Liver (tissue), 9 donors: ENCODE measurements around the gene ORAI2. TPM values are rescaled to one million over a fixed set of nuclear protein-coding genes. Genes with fewer than 3 reads are reported as not detected.
A peak's percentile ranks its signal among the peaks of the same experiment; 100 is the strongest.
"Not testable (repeated sequence)": the region's sequence is repeated elsewhere in the genome, so short reads cannot be mapped to it uniquely, and the experiment has no call there.

Experiments
- DNase-seq: peaks from one replicate; pipeline ENCODE4 v3.0.0-alpha.2; 2017; ENCODE audit warnings: low spot score
- H3K27ac ChIP-seq, 2 donors: one replicate each; pipeline ENCODE4 v1.7.0; 2013; ENCODE audit warnings: inconsistent platforms in 2 of 2, low read length in 2 of 2, control low read depth in 1 of 2, low read depth in 1 of 2, mild to moderate bottlenecking in 1 of 2
- H3K27me3 ChIP-seq, 4 donors: one replicate each; pipeline versions ENCODE4 v1.6.1 to v1.7.0; 2013; ENCODE audit warnings: low read length in 3 of 4, inconsistent platforms in 1 of 4, mild to moderate bottlenecking in 1 of 4, moderate library complexity in 1 of 4; ENCODE audit not compliant: control insufficient read depth in 4 of 4, insufficient read depth in 4 of 4
- H3K36me3 ChIP-seq, 4 donors: one replicate each; pipeline versions ENCODE4 v1.6.1 to v1.7.0; 2013; ENCODE audit warnings: low read length in 3 of 4, mild to moderate bottlenecking in 3 of 4, low read depth in 1 of 4, moderate library complexity in 1 of 4; ENCODE audit not compliant: control insufficient read depth in 4 of 4, insufficient read depth in 3 of 4
- H3K4me1 ChIP-seq, 4 donors: one replicate each; pipeline versions ENCODE4 v1.6.1 to v1.7.0; 2013; ENCODE audit warnings: low read length in 3 of 4, mild to moderate bottlenecking in 3 of 4, moderate library complexity in 1 of 4; ENCODE audit not compliant: control insufficient read depth in 4 of 4, insufficient read depth in 4 of 4
- H3K4me3 ChIP-seq, 3 donors: one replicate each; pipeline versions ENCODE4 v1.6.1 to v1.7.0; 2013; ENCODE audit warnings: low read length in 3 of 3, control low read depth in 1 of 3, low read depth in 1 of 3, mild to moderate bottlenecking in 1 of 3
- H3K9ac ChIP-seq, 2 donors: one replicate each; pipeline ENCODE4 v1.7.0; 2013; ENCODE audit warnings: low read length in 2 of 2, mild to moderate bottlenecking in 2 of 2, moderate library complexity in 2 of 2, control low read depth in 1 of 2, low read depth in 1 of 2
- H3K9me3 ChIP-seq, 4 donors: one replicate each; pipeline versions ENCODE4 v1.6.1 to v1.7.0; 2013; ENCODE audit warnings: low read length in 3 of 4; ENCODE audit not compliant: control insufficient read depth in 4 of 4
- WGBS: extraction: QIAGEN DNeasy Blood & Tissue Kit; methylation state at CpG from one replicate; pipeline ENCODE4 v1.1.7; 2013; 5-methylcytosine and 5-hydroxymethylcytosine counted together
- polyA plus RNA-seq, 2 donors: library from polyadenylated mRNA; stranded (reverse) in 1 of 2; unstranded in 1 of 2; fragments of 200-250 nt in 1 of 2; fragments of >200 nt in 1 of 2; fragmentation: Nextera tagmentation in 1 of 2; extraction: Ambion mirVana in 1 of 2; gene quantifications; one replicate each; pipeline versions ENCODE4 v1.2.1 to v1.2.3, GENCODE V29; 2013 to 2015
- total RNA-seq, 2 donors: library from RNA; depleted of rRNA; stranded (reverse); fragments of >200 nt; gene quantifications; one replicate each; pipeline ENCODE4 v1.2.3, GENCODE V29; 2014
- donor health status: healthy.
- donor health status: healthy.
- donor health status: healthy.
- donor health status: healthy.
- donor health status: healthy.

ORAI2 gene
- total and polyA plus RNA-seq, 4 donors = 1.3 to 10.3 (median 4.8) TPM

DNA sequence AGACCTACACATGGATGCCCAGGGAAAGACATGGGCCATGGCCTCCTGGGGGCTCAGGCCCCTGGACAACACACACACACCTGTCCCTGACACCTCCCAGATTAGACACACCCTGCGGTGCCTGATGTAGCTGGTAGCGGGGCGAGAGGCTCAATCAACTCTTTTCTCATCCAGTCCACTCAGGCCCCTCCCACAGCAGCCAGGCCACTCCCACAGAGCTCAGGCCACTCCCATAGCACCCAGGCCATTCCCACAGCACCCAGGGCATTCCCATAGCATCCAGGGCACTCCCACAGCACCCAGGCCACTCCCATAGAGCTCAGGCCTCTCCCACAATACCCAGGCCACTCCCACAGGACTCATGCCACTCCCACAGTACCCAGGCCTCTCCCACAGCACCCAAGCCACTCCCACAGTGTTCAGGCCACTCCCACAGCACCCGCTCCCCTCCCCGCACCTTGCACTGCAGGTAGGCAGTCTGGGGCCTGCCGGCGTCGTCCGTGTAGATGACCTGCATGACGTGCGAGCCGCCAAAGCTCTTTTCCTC, 57.2 kb downstream of the ORAI2 start:
- H3K27me3 ChIP-seq, H3K27ac ChIP-seq, H3K9ac ChIP-seq, H3K4me3 ChIP-seq, H3K9me3 ChIP-seq, H3K36me3 ChIP-seq, H3K4me1 ChIP-seq, DNase-seq: not testable (repeated sequence)
- 75% methylated on average over 3 of the region's 12 CpGs for WGBS

DNA sequence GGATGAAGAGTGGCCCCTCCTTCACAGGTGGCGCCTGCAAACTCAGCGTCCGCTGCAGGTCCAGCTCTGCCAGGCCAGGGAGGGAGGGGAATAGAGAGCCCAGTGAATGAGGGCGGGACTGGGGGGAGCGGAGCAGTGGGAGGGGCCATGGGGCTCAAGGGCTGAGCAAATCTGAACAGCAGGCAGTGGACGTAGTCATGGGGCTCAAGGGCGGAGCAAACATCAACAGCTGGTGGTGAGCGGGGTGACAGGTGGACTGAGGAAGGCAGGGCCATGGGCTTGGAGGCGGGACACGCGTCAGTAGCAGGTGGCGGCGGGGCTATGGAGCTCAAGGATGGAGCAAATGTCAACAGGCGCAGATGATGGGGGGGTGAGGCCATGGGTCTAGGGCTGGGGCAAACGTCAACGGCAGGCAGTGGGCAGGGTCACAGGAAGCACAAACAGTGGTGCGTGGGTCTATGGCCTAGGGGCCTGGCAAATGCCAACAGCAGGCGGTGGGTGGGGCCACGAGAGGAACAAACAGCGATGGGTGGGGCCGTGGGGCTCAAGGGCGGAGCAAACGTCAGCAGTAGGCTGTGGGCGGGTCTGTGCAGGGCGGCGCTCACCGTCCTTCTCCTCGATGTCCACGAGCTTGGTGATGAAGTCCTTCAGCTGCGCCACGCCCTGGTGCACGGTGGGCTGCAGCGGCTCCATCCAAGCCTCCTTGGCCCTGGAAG, 60.0 kb downstream of the ORAI2 start:
- H3K27me3 ChIP-seq, H3K27ac ChIP-seq, H3K36me3 ChIP-seq, H3K4me3 ChIP-seq, H3K9ac ChIP-seq, DNase-seq, H3K9me3 ChIP-seq, H3K4me1 ChIP-seq: not testable (repeated sequence)
- WGBS = 37% methylated on average over 11 of the region's 33 CpGs

DNA sequence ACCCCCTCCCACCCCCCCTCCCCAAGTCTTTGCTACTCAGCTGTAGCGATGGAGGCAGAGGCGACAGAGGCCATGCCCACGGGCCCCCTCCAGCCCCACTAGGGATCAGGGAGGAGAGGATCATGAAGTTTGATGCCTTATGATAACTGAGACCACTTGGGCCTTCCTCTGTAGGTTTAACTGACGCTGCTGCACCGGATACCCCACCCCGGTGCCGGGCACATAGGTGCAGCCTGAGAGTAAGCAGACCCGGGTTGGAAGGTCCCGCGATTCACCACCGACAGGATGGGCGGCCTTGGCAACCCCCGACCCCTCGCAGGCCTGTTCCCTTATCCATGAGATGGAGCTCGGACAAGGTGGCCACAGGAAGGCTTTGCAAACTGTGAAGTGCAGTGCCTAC, 60.7 kb downstream of the ORAI2 start:
- H3K9ac ChIP-seq, DNase-seq, H3K4me1 ChIP-seq, H3K36me3 ChIP-seq, H3K4me3 ChIP-seq, H3K27ac ChIP-seq, H3K9me3 ChIP-seq, H3K27me3 ChIP-seq: not testable (repeated sequence)
- 29% methylated on average over 8 of the region's 15 CpGs for WGBS

DNA sequence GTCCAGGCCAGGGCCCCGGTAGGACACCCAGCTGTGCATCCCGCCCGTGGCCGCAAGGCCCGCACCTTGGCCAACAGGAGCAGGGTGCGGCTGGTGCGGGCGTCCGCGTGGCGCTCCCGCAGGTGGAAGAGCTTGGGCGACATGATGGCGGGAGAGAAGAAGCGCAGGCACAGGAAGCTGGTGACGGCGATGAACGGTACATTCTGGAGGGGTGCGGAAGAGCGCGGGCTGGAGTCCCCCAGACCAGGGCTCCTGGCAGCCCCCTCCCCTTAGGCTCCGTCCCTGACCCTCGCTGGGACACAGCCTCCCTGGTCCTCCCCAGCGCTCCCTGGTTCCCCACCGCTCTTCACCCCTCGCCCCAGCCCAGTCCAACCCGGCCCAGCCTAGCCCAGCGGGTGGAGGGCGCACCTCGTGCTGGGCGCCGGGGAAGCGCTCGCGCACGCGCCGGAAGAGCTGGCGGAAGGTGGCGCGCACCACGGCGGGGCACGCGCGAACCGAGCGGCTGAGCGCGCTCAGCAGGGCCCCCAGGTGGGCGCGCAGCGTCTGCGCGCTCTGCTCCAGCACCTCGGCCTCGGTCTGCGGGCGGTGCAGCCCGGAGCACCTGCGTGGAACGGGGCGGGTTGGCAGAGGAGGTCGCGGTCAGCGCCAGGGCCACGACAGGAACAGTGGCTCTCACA, 61.2 kb downstream of the ORAI2 start:
- DNase-seq, H3K4me3 ChIP-seq, H3K27me3 ChIP-seq, H3K4me1 ChIP-seq, H3K36me3 ChIP-seq, H3K9ac ChIP-seq, H3K9me3 ChIP-seq, H3K27ac ChIP-seq: not testable (repeated sequence)
- WGBS = no CpG with 5 or more reads among the region's 67 CpGs

DNA sequence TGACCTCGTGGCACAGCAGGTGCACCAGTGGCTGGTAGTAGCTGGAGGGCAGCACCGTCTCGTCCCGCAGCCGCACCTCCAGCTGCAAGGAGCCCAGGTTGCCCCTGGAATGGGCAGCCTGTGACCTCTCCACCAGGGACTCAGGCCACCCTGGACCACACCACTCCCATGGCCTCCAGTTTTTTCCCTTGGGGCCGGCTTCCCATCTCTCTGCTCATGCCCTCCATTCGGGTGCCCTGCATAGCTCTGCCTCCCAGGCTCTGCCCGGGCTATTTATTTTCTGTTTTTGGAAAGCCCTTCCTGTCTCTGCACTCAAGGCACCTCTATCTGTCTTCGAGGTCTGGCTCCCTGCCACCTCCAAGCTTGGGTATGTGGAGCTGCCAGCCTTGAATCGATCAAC, 63.5 kb downstream of the ORAI2 start:
- H3K36me3 ChIP-seq, H3K9ac ChIP-seq, H3K27ac ChIP-seq, H3K4me1 ChIP-seq, H3K4me3 ChIP-seq, H3K9me3 ChIP-seq, H3K27me3 ChIP-seq: not testable (repeated sequence)
- peak; percentile 33 for DNase-seq
- WGBS = 87% methylated on average over 3 of the region's 10 CpGs

DNA sequence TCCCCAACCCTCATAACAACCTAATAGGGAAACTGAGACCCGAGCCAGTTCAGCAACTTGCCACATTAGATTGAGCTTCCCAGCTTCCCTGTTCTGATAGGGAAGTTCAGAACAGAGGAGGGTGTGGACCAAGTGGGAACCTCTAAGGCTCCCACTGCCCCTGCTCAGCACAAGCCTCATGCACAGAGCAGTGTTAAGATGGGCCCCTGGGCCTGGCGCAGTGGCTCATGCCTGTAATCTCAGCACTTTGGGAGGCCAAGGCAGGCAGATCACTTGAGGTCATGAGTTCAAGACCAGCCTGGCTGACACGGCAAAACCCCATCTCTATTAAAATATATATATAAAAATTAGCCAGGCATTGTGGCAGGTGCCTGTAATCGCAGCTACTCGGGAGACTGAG, 63.9 kb downstream of the ORAI2 start:
- not testable (repeated sequence) for H3K36me3 ChIP-seq, H3K27me3 ChIP-seq, H3K27ac ChIP-seq, DNase-seq, H3K9ac ChIP-seq, H3K4me3 ChIP-seq, H3K9me3 ChIP-seq, H3K4me1 ChIP-seq
- 63% methylated on average over 1 of the region's 5 CpGs for WGBS

DNA sequence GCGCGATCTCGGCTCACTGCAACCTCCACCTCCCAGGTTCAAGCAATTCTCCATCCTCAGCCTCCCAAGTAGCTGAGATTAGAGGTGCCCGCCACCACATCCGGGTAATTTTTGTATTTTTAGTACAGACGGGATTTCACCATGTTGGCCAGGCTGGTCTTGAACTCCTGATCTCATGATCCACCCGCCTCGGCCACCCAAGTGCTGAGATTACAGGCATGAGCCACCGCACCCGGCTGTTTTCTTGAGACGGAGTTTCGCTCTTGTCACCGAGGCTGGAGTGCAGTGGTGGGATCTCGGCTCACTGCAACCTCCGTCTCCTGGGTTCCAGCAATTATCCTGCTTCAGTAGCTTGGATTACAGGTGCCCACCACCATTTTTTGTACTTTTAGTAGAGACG, 64.9 kb downstream of the ORAI2 start:
- WGBS = 94% methylated on average over 11 of the region's 16 CpGs
- not testable (repeated sequence) for H3K27me3 ChIP-seq, H3K36me3 ChIP-seq, H3K9ac ChIP-seq, H3K4me1 ChIP-seq, H3K4me3 ChIP-seq, H3K27ac ChIP-seq, H3K9me3 ChIP-seq, DNase-seq

DNA sequence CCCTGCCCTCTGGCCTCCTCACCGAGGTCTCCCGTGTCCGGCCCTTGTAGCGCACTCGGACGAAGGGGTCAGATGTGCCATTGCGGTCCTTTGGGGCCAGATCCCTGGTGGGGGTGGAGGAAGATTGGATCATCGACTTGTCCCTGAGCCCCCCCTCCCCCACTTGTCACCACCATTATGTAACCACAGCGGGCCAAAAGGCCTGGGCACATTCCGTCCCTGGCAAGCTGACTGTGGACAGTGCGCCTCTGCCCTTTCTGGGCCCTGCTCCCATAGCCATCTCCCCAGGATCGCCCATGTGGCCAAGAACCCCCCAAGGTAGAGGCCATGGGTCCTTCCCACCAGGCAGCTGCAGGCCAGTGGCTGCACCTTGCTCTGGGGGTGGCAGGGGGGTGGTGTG, 69.8 kb downstream of the ORAI2 start:
- not testable (repeated sequence) for H3K9ac ChIP-seq, H3K36me3 ChIP-seq, H3K27me3 ChIP-seq, H3K27ac ChIP-seq, H3K9me3 ChIP-seq, H3K4me1 ChIP-seq, H3K4me3 ChIP-seq, DNase-seq
- WGBS = no CpG with 5 or more reads among the region's 12 CpGs
